M059J (cell line): ENCODE measurements around the gene PPP1R11. TPM values are rescaled to one million over a fixed set of nuclear protein-coding genes. Genes with fewer than 3 reads are reported as not detected.

Source experiments
- DNase-seq: peaks from one replicate; pipeline ENCODE4 v3.0.0-alpha.2; 2012; ENCODE audit warnings: low read depth
- total RNA-seq: library from RNA; depleted of rRNA; stranded (reverse); fragments of >200 nt; shearing (Covaris generic); gene quantifications from 2 replicates; pipeline ENCODE4 v1.2.3, GENCODE V29; 2014

The PPP1R11 gene
- total RNA-seq, 1 experiment from 2014 or later: 112 TPM

- no peak for DNase-seq
Observed at GRCh38 chr6:30061858-30062458, 5.0 kb upstream of the PPP1R11 start.

DNA sequence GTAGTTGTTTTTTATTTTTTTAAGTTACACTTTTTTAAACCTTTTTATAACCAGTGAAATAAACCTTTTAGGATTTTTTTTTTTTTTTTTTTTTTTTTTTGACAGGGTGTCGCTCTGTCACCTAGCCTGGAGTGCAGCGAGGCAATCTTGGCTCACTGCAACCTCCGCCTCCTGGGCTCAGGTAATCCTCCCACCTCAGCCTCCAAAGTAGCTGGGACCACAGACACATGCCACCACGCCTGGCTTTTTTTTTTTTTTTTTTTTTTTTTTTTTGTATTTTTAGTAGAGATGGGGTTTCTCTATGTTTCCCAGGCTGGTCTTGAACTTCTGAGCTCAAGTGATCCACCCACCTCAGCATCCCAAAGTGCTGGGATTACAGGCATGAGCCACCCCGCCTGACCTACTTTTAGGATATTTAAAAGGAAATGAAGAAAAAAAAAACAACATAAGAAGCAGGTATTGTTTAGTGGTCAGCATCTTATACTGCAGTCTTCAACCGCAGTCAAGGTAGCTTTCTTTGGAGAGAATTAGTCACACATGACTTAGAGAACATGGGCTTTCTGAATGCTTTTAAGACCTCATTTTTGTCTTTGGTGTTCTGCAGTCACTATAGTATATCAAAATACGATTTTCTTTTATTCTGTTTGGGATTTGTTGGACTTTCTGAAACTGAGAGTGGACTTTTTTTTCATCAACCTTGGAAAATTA lies 4.4 kb upstream of the PPP1R11 start:
- DNase-seq: peak; percentile 8

DNA sequence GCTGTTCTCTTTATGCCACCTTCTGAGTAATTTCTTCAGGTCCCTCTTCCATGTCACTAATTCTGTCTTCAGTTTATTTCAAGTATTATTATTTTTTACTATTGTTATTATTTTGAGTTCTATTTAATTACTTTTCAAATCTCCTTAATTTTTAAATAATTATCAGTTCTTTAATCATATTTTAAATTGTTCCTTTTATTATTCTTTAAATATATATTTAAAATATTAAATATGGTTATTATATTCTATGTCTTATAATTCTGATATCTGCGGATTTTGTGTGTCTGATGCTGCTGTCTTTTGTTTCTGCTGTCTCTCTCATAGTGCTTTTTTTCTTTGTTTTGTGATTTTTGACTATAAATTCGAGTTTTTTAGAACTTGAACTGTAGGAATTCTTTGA lies 3.7 kb upstream of the PPP1R11 start:
- no peak for DNase-seq

DNA sequence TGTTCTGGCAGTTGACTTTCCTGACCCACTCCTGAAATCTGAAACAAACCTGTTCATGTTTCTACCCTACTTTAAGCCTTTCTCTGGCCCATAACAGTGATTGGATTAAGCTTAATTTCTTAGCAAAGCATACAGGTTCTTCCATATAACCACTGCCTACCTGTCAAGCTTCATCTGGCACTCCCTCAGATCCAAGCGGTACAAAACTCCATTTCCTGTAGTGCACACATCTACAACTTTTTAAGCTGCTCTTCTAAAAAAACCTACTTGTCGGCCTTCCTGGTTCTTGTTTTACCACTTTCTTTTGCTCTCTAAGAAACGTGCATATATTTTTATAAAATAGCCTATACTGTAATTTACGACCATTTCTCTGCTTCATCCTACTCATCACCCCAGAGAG lies 916 bp upstream of the PPP1R11 start:
- DNase-seq: peak; percentile 12

GRCh38 chr6:30067460-30068139 lies 602 bp downstream of the PPP1R11 start:
- DNase-seq: no peak

DNA sequence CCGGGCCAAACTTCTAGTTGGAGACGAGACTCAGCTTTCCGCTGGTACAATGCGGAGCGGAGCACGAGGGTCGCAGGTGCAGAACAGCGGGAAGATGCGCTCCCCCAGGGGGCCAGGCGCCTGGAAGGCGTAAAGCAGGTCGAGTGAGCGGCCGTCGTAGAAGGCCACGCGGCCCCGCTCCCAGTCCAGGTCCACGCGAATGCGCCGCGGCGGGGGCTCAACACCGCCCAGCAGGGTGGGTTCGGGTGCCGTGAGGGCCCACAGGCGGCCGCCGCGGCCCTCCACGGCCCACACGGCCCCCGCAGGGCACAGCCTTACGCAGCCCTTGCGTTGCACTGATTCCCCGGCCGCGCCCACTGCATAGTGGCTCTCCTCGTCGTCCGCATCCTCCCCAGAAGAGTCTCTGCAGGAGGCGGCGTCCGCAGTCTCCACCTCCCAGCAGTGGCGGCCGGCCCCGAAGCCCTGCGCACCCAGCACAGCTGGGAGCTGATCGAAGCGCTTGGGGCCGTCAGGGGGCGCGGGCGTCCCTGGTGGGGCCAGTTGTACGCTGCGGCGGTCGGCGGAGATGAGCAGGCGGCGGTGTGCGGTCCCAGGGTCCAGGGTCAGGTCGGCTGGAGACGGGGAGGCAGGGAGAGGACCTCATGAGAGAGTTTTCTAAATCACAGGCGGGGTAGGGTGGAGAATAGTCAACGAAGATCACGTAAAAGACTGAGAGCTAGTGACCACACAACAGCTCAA lies 4.3 kb downstream of the PPP1R11 start:
- DNase-seq: no peak

- DNase-seq: no peak
Observed at GRCh38 chr6:30071858-30072257, 4.9 kb downstream of the PPP1R11 start.

DNA sequence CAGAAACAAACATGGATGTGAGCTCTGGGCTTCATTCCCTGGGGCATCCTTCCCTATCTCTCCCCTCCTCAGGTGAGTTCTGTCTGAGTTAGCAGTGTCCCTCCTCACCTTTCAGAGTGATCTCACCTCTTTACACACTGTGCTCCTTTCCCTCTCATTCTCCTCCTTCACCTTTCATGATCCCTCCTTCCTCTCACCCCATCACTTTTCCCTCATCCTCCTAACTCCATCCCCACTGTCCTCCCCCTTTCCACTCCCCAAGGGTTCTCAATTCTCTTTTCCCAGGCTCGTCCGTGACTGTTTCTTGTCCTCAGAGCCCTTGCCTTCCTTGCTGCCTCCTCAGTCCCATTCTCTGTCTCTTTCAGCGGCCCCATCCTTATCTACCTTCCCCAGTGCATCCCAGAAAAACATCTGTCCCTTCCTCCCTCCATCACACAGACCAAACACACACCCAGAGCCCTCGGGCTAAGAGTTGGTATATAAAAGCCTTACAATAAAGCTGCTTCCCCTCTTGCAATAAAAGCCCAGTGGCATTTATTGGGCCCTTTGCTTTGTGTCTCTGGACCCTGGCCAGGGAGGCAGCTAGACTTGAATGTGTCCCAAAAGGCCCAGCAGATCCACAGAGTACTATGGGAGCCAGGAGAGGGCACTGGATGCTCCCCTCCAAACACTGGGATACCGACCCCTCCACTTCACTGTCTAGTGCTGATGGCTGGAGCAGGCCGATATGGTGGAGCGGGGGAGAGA lies 6.7 kb downstream of the PPP1R11 start:
- peak; percentile 41 for DNase-seq

DNA sequence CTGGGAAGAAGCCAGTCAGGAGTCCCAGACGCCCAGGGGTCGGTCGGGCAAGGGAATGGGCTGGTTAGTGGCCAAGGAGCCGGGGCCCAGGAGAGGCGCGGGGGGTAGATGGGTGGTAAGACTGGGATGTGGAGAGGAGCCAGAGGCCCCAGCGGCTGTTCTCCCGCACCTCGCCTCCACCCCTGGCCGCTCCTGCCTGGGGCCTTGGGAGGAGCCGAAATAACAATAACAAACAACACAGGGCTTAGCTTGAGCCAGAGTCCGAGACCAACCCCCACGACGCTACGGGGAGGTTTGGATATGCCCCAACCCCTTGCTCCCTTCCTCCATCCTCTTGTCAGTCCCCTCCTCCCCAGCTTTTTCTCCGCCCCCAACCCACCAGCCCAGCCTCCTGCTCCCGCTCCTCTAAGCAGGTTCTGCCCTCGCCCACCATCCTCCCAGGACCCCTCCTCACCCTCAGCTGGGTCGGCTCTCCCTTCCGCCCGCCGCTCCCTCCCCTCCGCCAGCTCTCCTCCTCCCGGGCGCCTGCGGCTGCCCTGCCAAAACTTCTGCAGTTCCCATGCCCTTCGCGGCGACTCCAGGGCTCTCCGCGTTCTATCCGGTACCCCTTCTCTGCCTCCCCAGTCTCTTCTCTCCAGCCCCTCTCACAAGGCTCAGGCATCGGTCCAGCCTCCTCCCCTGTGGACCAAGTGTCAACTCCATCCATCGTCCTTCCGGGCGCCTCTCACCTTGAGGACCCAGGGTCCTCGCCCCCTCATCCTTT lies 7.5 kb downstream of the PPP1R11 start:
- peak; percentile 62 for DNase-seq

DNA sequence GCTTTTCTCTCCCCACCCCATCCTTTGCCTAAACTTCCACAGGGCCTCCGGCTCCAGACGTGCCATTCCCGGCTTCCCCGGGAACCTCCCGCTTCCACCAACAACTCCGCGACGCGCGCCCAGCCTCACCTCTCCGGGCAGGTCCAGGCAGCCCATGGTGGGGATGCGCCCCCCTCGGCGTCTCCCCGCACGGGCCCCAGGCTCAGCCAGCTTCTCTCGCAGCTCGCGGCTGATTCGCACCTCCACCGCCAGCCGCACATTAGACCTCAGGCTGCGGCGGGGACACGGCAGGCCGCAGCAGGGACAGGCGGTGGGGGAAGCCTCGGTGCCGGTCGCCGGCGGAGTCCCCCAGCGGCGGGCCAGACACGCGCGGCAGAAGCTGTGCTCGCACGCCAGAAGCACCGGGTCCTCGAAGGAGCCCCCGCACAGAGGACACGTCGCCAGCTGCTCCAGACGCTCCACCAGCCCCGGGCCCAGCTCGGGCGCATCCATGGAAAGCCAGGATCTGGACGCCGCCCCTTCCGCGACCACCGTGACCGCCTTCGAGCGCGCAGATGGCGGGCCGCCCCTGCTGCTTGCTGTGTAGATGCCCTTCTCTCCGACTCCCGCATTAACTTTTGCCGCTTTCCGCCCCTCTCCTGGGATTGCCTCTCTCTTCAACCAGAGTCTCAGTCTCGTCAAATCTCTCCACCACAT lies 8.2 kb downstream of the PPP1R11 start, which contains the start of gene RNF39:
Gene RNF39 (minus strand): TSS at position 676 of the 696 bp plus-strand sequence. CDS start 184 bp downstream, at position 492.
- DNase-seq: no peak

DNA sequence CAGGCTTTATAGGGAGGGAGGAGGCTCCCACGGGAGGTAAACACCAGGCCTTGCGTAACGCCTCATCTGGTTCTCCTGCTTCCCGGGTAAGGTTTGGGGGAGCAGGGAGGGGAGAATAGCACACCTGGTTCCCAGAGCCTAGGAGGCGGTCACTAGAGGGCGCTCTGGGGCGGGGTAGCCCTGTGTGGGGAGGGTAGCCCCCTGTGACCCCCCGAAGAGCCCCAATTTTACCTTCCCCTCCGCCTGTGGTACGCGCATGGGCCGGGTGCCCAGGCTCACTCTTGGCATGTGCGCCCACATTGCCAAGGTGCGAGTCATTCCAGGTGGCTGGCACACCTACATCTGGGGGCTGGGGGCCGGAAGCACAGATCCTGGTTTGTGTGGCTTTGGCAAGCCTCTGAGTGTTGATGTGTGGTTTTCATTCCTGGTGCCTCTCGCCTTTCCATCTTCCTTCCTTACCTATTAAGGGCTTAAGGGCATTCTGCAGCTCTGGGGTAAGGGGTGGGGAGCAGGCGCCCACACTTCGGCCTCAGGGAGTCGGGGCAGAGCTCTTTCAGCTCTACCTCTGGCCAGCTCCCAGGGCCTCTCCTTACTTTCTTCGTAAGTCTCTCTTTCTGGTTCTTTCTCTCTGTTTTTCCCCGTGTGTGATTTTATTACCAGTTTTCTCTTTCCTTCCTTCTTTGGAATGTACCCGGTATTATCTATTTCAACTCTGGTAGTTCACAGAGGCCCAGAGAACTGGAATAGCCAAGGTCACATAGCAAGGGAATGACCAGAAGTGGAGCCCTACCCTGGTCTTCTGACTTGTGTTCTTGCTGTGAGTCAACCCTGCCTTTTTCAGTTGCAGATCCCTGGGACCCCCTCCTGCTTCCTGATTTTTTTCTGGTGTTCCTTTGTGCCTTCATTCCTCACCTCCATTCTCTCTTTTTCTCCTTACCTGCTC lies 9.1 kb downstream of the PPP1R11 start:
- peak; percentile 74 for DNase-seq

- no peak for DNase-seq
Observed at GRCh38 chr6:30077218-30077617, 10.2 kb downstream of the PPP1R11 start.

GRCh38 chr6:30087876-30088275 lies 20.9 kb downstream of the PPP1R11 start:
- DNase-seq: no peak

- DNase-seq: peak; percentile 95
Observed at GRCh38 chr6:30091577-30092381, 24.8 kb downstream of the PPP1R11 start.

GRCh38 chr6:30092852-30093543 lies 26.0 kb downstream of the PPP1R11 start:
- DNase-seq: no peak

DNA sequence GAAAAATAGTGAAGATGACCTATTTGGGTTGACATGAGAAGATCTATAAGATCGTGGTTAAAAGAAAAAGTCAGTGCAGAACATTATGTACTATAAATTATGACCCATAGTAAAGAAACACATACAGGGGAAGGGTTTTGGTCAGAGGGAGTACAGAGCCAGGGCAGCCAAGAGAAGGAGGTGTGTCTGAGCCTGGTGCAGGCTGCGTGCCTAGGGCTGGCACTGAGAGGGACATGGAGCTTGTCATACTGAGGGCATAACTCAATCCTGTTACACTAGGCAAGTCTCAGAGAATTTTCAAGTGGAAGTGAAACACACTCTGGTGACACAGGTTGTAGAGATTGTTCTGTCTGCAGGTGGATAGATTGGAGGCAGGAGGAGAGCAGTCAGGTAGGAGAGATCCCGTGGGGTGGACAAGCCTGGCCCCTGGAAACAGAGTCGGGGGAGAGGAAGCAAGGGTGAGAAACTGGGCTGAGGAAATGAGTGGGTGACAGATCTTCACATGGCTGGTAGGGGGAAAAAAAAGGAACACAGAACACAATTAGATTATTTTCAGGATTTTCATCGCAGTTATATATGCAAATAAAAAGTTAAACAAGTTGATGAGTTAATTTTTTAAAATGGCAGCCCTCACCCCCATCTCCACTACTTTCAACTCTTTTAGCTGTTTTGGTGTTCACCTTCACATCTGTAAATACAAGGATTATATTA lies 27.1 kb downstream of the PPP1R11 start:
- DNase-seq: no peak

- DNase-seq: no peak
Observed at GRCh38 chr6:30096829-30097228, 29.8 kb downstream of the PPP1R11 start.
